ENCODE measurements around the gene AKT1.

GRCh38 chr14:104770851-104771272 lies 24.7 kb downstream of the AKT1 start:
- TF ChIP-seq CTCF (IDR thresholded peaks at IDR 0.05) (no peak), POLR2AphosphoS5 (IDR thresholded peaks at IDR 0.05; ENCODE audit: insufficient read depth in 1 of 2, low read depth in 1 of 2) (no peak), POLR2A (IDR thresholded peaks at IDR 0.05) (no peak)
